GM12892 (cell line): ENCODE data around the gene CDKN2AIP.
"Not testable (repeated sequence)": the region's sequence is repeated elsewhere in the genome, so short reads cannot be mapped to it uniquely, and the experiment has no call there.

Source experiments
- DNase-seq: peaks from one replicate; pipeline ENCODE4 v3.0.0; 2011; ENCODE audit not compliant: insufficient read length
- FAIRE-seq: peaks from 2 replicates; lab custom pipeline; 2011; peaks lifted over from hg19 to GRCh38; lab: Jason Lieb, UNC
- POLR2A ChIP-seq: IDR thresholded peaks from 2 replicates; pipeline ENCODE4 v1.6.1; 2011; ENCODE audit warnings: low read depth, low read length, control low read depth
- POLR2AphosphoS5 ChIP-seq: IDR thresholded peaks from 2 replicates; pipeline ENCODE4 v1.6.1; 2011; ENCODE audit warnings: low read depth, low read length, control low read depth
- TAF1 ChIP-seq: IDR thresholded peaks from 2 replicates; pipeline ENCODE4 v1.6.1; 2011; ENCODE audit warnings: low read depth, mild to moderate bottlenecking, control low read depth, low read length, borderline replicate concordance

CDKN2AIP gene

DNA sequence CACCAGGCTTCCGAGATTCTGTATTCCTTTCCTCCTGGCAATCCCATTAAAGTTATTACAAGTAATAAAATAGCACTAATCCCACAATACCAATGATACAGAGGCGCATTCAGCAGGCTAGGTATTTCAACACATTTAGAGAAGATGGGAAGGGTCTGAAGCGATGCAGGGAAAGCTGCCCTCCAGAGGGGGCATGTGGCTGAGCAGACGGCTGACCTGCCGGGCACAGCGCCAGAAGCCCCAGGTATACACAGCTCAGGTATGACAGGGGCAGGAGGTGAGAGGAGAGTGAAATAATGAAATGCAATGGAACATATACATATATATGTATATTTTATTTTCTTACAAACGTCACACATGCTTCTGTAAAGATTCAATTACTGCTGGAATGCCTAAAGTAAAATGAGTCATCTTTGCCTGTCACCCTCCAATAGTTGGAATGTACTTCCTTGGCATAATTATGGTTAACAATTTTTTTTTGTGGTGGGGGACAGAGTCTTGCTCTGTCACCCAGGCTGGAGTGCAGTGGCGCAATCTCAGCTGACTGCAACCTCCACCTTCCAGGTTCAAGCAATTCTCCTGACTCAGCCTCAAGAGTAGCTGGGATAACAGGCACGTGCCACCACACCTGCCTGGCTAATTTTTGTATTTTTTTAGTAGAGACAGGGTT, 21.3 kb upstream of the CDKN2AIP start:
- TF ChIP-seq POLR2AphosphoS5 (no peak), TAF1 (no peak), POLR2A (no peak)
- DNase-seq (no peak), FAIRE-seq (no peak)

DNA sequence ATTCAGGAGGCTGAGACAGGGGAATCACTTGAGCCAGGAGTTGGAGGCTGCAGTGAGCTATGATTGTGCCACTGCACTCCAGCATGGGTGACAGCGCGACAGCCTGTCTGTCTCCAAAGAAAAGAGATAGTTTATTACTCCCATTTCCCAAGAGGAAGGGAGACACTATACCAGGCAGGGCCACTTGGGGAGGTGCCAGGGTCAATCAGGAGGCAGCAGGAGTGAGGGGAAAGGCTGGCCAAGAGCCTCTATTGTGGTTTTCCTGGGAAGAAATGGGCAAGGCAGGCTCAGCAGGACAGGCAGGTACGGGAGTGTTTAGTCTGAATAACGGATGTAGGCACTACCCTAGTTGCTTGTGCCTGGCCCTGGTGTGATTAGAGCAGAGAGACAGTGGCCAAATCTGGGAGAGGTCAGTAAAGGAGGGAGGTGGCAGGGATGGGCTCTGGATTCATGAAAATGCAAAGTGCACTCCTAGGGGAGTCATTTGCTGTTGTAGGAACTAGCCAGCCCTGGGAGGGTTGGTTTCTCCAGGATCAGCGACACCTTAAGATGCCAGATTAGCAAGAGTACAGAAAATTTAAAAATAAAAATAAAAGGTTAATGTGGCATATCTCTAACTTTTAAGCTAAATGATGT, 20.2 kb upstream of the CDKN2AIP start:
- TF ChIP-seq POLR2AphosphoS5, result no peak
- no peak for TF ChIP-seq TAF1
- TF ChIP-seq POLR2A, result no peak
- FAIRE-seq (no peak), DNase-seq (no peak)

DNA sequence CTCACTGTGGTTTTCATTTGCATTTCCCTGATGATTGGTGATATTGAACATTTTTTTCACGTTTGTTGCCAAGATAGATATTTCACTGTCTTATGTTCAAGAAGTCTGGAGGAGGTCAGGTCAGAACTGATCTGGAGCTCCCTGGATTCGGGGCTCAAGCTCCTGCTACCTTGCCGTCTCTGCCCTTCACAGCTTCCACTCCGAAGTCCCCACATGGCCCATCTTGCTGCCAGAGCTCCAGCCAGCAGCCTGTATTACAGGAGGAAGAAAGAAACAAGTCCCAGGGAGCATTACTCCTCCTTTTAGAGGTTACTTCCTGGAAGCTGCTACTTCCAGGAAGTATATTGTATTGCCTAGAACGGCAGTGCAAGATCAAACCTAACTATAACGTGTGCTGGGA, 17.9 kb upstream of the CDKN2AIP start:
- DNase-seq, result no peak
- TF ChIP-seq POLR2A (no peak), TAF1 (no peak), POLR2AphosphoS5 (no peak)
- FAIRE-seq, result no peak

DNA sequence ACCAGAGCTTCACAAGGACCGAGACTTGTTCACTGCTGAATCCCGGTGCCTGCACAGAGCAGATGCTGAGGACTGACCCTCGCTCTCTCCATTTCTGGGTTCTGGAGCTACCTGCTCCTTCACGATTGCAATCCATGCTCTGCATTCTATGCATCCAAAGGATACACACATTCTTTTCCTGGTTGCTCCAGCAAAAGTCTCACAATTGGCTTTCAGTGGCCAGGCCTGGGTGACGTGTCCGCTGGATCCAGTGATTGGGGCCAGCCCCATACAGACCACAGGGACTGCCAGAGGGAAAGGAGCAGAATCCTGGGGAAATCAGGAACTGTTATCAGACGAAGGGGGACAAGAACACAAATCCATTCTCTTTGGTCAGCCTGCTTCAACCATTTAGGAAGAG, 14.9 kb upstream of the CDKN2AIP start:
- no peak for DNase-seq
- FAIRE-seq, result no peak
- TF ChIP-seq TAF1 (no peak), POLR2AphosphoS5 (no peak), POLR2A (no peak)

DNA sequence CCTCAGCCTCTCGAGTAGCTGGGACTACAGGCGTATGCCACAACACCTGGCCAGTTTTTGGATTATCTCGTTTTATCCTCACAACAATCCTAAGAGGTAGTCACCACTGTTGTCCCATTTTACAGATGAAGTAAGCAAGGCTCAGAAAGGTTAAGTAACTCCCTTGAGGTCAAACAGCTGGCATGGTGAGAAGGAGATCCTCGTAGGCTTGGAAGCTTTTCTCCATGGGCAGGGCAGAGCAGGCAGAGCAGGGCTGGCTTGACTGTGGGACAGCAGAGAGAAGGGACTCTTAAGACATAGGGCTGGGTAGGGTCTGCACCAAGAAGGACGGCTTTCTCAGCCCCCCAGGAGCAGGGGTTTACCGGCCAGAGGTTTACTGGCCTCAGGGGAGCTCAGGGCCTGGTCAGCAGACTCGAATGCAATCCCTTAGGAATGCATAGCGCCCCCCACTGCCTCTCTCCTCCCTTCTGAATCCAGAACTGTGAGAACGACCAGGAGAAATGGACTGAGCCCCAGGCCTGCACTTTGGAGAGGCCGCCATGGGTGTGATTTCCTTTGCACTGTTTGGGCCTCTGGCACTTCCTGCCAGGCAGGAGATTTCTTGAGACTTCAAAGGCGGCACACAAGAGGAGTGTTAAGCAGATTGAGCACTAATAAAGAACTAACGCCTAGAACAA, 14.0 kb upstream of the CDKN2AIP start:
- FAIRE-seq (no peak), DNase-seq (no peak)
- no peak for TF ChIP-seq TAF1
- no peak for TF ChIP-seq POLR2AphosphoS5
- TF ChIP-seq POLR2A, result no peak

DNA sequence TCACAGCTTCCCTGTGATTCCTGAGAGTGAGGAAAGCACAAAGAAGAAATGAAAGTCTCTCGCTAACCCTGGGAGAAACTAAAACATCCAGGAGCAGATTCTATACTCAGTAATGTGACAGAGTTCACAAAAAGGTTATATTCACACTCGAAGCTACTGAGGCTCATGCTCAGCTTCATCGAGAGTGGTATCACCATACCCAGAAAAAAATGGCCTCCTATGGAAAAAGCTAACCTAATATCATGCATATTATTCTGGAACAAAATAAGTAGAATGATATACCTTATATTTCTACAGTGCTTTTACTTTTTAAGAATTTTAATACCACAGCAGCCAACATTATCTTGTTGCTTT, 13.5 kb upstream of the CDKN2AIP start:
- no peak for DNase-seq
- no peak for FAIRE-seq
- no peak for TF ChIP-seq POLR2A
- TF ChIP-seq POLR2AphosphoS5, result no peak
- no peak for TF ChIP-seq TAF1

DNA sequence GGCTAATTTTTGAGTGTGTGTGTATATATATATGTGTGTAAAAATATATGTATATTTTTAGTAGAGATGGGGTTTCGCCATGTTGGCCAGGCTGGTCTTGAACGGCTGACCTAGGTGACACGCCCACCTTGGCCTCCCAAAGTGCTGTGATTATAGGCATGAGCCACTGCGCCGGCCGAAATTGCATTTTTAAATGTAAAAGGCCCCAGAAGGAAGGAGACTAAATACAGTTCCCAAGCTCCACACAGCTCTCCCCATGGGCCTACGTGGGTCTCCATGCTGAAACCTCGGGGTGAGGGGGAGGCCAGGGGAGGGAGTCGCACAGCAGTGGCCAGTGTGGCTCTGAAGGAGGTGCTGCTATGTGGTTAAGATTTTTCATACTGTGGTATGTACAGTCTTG, 12.8 kb upstream of the CDKN2AIP start:
- TF ChIP-seq TAF1 (no peak), POLR2AphosphoS5 (no peak), POLR2A (no peak)
- FAIRE-seq (no peak), DNase-seq (no peak)

DNA sequence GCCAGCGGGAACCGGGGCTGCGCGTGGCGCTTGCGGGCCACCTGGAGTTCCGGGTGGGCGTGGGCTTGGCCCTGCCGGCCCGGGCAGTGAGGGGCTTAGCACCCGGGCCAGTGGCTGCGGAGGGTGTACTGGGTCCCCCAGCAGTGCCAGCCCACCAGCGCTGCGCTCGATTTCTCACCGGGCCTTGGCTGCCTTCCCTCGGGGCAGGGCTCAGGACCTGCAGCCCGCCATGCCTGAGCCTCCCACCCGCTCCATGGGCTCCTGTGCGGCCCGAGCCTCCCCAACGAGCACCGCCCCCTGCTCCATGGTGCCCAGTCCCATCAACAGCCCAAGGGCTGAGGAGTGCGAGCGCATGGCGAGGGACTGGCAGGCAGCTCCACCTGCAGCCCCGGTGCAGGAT, 11.3 kb upstream of the CDKN2AIP start:
- not testable (repeated sequence) for DNase-seq, FAIRE-seq

DNA sequence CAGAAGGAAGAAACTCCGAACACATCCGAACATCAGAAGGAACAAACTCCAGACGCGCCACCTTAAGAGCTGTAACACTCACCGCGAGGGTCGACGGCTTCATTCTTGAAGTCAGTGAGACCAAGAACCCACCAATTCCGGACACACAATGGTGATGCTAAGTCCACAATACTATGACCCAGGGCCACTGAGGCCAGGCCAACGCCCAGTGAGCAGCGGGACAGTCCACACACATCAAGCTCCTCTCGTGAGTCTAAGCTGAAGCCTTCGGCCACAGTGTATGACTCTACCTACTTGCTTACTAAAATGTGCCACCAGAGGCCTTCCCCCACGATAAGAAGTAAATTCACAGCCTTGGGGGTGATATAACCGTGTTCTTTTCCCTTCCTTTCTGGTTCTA, 10.2 kb upstream of the CDKN2AIP start:
- TF ChIP-seq TAF1 (no peak), POLR2A (no peak), POLR2AphosphoS5 (no peak)
- DNase-seq, result no peak
- FAIRE-seq, result no peak

DNA sequence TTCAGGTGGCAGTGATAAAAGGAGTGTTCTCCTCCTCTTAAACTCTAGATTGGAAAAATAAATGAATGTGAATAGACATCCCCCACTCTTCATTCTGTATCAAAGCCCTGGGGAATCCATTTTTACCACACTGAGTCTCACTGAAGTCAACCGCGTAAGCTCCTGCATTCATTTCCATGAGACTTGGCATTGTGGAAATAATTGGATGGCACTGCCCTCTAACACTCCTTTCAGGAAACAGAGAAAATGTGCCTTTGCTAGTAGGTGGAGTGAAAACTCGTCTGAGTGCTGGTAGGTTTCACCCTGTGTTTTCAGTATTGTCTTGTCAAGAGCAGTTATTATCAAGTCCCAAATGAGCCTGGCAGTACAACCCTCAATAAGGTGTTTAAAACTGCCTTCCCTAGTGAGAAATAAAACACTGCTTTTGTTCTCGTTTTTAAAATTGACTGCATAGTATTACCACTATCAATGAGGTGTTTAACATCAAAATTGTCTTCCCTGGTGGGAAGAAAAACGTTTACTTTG, 9.7 kb upstream of the CDKN2AIP start:
- FAIRE-seq, result no peak
- TF ChIP-seq POLR2AphosphoS5, result no peak
- no peak for TF ChIP-seq POLR2A
- TF ChIP-seq TAF1, result no peak
- DNase-seq, result no peak

DNA sequence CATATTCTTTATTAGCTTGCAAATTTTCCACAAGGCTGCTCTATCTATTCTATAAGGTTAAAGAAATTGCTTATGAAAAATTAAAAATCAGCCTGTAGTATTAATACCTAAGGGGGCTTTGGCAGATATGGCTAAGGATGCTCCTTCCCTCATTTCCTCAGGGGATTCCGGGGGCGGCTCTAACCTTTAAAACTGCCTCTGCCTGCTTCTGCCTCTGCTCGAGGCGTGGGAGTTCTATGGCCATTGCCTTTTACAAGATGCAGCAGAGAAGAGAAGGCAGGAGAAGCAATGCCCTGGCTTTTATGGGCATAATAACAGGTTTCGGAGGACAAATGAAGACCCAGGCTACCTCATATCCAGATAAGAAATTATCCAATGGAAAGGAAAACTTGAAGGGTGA, 8.6 kb upstream of the CDKN2AIP start:
- FAIRE-seq (no peak), DNase-seq (no peak)
- TF ChIP-seq POLR2AphosphoS5 (no peak), POLR2A (no peak), TAF1 (no peak)

DNA sequence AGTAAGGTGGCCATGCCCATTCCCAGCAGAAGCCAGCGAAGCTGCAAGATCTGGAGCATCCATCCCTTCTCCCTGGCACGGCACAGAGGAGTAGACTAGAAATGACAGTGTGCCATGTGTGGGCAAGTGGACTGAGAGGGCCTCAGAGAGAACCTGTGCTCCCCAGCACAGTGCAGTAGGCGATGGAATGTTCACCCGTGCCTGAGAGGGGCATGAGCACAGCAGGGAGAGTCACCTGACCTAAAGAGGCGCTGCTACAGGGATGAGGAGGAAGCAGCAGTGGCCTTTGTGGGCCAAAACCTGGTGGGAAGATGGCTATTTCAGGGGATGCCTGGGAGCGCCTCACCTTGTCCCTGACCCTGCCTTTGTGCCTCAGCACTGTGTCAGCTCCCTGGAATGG, 8.0 kb upstream of the CDKN2AIP start:
- TF ChIP-seq POLR2A (no peak), TAF1 (no peak), POLR2AphosphoS5 (no peak)
- DNase-seq (no peak), FAIRE-seq (no peak)

DNA sequence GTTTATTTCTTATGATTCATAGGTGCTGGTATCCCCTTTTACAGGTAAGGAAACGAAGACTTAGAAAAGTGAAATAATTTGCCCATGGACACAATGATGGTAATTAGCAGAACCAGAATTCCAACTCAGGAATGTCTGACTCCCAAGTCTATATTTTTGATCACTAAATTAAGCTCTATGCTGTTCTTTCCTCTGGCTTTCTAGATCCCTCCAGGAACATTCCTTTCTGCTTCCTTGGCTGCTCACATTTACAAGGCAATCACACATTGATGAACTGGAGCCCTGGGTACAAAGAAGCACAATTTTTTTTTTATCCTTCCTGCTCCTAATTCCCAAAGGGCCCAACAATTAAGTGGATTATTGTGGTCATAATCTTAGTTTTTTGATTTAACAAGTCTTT, 7.0 kb upstream of the CDKN2AIP start:
- TF ChIP-seq POLR2AphosphoS5, result no peak
- no peak for TF ChIP-seq TAF1
- no peak for TF ChIP-seq POLR2A
- no peak for DNase-seq
- FAIRE-seq, result no peak
